NCI-H187 treated with DMSO at 0.1 percent for 48 hours (cell line): ENCODE measurements around the gene ELAVL1.
"Not testable (repeated sequence)": the region's sequence is repeated elsewhere in the genome, so short reads cannot be mapped to it uniquely, and the experiment has no call there.

ENCODE experiments used
- DNase-seq: peaks from one replicate; lab custom pipeline; 2025; lab: John Stamatoyannopoulos, UW

The ELAVL1 gene

DNA sequence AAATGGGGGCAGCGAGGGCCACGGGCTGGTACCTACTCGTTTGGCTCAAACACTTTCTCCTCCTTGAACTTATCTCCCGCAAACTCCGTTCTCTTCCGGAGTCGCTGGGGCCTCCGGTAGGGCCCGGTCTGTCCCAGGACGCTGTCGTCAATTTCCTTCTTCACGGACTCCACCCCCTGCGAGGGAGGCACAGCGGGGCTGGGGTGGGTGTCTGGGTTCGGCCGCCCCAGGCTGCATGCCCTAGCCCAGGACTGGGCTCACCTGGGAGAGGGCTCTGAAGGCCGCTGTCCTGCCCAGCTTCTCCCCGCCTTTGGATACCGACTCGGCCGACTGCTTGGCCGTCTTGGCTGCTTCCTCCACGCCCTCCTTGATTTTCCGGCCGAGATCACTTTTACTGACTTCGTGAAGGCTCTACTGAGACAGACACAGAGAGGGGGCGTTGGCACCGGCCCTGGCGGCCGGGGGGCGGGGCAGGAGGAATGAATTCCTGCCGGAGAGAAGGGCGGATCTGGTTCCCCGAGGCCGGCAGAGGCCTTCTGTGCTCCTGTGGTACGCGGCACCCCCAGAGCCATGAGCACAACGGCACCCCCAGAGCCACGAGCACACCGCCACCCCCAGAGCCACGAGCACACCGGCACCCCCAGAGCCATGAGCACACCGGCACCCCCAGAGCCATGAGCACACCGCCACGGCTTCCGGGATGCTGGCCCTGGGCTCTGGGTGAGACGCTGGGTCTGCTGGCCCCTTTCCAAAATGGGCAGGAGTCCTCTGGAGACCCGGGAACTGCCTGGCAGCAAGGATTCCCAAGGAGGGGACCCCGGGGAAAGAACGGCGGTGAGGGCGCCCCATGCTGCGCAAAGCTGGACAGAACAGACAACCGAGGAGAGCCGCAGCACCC is 71.4 kb downstream of the ELAVL1 start:
- no peak for DNase-seq

DNA sequence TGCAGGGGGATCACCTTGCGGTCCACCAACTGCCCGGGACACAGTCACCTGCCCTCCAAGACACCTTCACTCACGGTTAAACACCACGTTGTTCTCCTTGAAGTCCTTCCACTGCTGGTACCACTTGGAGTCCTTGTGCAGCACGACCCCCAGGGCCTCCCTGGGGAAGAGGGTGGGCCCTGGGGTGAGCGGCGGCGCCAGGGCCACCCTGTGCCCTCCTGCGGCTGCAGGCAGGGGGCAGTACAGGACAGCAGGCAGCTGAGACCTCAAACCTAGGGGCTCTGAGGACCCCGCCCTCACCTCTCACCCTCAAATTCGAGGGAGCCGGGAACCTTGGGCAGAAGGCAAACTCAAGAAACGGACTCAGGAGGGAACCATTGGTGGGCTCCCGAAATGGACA is 72.0 kb downstream of the ELAVL1 start:
- no peak for DNase-seq

DNA sequence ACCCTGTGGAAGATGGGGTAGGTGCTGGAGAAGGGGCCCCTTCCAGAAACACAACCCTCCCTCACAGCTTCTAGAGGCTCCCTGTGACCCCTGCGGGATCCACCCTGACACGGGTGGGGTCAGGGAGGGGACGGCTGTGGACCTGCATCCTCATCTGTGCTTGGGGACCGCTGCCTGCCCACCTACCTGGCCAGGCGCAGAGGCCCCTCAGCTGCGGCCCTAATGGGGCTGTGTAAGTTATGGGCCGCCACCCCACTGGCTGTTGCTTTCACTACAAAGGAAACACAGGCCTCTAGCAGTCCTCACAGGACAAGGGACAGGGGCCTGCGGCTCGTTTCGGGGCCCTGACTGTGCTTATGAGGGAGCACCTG is 72.5 kb downstream of the ELAVL1 start:
- no peak for DNase-seq

DNA sequence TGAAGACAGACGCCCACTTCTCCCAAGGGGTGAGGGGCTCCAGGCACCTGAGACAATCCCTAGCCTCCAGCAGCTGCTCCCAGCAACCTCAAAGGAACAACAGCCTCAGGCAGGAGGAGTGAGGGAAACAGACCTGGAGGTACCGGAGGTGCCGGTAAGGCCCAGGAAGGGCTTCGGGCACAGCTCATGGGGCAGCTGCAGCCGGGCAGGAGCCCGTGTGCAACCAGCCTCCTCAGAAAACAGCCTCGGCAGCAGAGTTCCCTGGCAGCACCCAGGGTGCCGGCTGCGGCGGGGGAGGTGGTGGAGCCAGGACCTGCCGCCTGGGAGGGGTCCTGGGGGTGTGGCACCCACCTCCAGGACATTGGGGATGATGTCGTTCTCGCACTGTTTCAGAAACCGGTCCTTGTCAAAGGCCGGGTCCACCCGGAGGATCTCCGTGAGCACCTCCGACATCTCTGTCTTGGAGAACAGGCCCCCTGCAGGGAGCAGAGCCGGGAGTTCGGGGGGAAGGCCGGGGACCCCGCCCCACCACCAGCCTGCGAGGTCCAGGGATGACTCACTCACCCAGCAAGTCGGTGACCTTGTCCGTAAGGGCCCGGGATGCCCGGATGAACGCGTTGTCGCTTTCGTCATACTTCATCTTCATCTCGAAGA is 73.0 kb downstream of the ELAVL1 start:
- no peak for DNase-seq

DNA sequence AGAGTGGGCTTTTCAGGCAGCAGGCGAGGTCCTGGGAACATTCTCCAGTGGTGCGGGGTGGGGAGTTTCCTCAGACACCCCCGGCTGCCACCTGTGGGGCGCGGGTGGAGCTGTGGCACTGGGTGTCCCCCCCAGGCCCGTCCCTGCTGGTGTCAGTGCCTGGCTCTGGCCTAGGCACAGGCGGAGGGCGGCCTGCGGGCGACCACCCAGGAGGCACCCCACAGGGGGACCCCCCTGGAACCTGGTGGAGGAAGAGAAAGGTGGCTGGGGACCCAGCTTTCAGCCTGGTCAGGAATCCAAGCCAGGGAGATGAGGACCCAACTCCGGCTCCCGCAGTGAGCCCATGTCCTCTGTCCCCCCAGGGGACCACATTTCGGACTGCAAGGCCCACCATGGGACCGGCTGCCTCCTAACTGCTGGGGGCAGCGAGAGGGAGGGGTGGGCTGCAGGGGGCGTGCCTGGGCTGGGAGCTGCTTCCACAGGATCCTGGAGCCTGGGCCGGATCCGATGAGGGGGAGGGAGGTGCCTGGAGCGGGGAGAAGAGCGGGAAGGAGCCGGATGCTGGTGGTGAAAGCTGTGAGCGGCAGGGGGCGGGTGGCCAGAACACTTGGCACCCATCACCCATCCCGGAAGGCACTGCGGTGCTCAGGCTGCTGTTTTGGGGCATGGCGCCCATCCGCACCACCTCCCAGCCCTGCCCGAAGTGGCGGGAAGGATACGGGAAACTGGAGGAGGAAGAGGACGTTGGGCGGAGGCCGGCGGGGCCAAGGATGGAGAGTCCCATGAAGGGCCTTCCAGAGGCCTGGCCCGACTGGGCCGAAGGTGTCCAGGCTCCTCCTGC is 74.0 kb downstream of the ELAVL1 start:
- DNase-seq = no peak

DNA sequence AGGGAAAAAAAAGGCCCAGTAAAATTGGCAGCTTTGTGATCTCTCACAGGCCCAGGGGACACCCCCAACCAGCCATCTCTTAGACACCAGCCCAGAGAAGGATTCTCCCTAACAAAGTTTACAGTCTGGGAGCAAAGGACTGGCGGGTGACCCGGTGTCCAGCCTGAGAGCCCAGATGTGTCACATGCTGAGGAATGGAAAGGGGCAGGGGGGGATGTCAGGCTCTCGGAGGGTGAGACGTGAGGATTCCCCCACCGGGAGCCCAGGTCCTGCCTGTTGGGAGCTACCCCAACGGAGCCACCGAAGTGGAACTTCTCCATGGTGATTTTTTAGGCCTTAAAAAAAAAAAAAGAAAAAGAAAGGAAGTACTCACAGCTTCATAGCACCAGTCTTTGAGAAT is 74.7 kb downstream of the ELAVL1 start:
- DNase-seq = no peak

DNA sequence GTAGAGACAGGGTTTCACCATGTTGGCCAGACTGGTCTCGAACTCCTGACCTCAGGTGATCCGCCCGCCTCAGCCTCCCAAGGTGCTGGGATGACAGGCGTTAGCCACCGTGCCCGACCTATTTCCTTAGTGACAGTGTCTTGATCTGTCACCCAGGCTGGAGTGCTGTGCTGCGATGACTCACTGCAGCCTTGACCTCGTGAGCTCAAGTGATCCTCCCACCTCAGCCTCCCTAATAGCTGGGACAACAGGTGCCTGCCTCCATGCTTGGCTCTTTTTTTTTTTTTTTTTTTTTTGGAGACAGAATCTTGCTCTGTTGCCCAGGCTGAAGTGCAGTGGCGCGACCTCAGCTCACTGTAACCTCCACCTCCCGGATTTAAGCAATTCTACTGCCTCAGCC is 75.4 kb downstream of the ELAVL1 start:
- DNase-seq = not testable (repeated sequence)

DNA sequence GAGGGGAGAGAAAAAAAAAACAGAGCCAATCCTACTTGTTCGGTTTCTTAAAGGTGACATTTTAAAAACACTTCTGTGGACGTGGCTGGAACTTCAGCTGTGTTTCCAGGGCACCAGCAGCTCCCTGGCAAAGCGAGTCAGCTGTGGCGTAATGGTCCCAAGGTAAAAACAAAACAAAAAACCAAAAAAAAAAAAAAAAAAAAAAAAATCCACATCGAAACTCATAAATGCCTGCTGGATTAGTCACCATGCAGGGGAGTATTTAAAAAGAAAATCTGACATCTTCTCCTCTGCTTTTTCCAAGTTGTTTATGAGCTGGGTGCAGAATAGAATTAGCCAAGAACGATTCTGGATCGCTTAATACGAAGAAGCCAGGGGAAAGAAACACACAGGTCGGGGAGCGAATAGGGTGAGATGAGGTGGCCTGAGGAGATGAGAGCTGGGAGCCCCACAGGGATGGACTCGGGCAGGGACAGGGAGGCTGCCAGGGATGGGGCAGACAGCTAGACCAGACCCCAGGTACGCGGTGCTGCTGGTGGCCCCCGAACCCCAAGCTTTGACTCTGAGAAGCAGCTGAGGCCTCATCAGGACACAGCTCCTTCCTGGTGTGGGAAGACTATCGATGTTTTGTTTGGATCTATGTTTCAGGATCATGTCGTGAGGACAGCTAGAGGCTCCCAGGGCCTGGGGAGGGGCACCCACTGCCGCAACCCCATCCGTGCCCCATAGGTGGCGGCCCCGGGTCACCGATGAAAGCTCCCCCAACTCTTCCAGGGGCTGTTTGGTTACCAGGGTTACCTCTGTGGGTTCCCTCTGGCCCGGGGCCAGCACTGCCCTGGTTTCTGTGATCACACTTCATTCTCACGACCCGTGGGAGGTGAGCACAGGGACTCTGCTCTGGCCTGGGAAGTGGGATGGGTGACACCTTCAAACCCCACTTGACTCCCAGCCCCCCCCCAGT is 76.4 kb downstream of the ELAVL1 start:
- no peak for DNase-seq

DNA sequence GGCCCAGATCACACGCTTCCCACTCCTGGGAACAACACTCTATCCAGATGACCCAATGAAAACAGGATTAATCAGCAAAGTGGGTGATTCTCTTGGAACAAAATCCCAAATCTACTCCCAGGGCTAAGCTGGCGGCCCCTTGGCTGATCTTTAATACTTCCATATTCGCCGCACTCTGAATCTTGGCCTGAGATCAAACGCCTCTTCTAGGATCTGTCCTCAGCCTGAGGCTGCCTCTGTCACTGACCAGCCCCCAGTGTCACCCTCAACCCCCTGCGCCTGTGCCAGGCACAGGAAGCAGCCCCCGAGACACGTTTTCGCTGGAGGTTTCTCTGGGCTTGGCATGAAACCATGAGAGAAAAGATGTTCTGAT is 77.1 kb downstream of the ELAVL1 start:
- no peak for DNase-seq

DNA sequence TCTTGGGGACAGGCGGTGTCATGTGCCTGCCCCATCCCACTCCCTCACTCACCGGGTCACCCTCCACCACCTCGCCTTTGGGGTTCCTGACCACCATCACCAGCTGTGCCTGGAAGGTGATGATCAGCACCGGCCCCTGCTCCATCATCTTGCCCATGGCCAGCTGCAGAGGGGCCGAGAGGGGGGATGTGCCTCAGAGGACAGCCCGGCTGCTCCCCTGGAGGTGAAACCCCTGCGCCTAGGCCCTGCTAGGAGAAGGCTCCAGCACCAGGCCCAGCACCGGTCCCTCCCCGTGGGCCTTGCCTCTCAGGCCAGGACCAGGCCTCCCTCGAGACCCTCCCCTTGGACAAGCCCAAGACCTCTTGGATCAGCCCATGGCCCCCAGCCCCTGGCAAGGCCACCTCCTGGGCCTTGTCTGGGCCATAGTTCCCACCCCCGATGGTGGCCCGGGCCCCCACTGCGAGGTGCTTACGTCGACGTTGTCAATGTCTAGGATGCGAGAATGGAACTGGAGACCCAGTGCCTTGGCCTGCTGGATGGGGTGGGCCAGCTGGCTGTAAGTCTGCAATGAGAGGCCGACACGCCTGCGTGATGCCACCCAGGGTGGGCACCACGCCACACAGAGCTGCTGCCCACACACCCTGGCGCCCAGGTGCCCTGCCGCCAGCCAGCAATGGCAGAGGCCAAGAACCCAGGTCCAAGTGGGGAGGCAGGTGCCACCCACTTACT is 77.7 kb downstream of the ELAVL1 start:
- DNase-seq = no peak

- no peak for DNase-seq
Measured at GRCh38 chr19:7926727-7927604, 78.5 kb downstream of the ELAVL1 start.

DNA sequence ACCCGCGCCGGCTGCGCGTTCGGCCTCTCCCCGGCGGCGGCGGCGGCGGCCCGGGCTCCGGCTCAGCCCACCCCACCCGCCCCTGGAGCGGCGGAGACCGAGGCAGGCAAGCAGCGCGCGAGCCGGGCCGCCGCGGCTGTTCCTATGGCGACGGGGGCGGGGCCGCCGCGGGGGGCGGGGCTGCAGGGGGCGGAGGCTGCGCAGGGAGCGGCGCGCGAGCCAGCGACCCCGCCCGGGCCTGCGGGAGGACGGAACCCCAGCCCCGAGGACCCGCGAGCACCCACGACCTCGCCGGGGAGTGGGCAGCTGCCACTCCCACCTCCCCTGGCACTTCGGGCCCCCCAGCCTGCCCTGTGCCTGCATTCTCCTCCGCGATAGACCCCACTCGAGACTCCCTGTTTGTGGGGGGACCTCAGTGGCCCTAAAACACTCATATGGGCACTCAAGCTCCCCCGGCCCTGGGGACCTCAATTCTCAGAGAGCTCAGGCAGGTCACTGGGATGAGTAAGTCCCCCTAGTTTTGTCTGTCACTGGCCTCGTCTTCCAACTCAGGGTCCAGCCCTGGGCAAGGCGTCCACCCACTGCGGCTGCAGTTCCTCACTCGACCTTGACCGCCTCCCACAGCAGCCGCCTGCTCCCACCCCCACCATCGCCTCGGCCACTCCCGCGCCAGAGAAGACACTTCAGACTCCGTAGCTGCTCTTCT is 79.3 kb downstream of the ELAVL1 start, which contains the start of gene CTXN1:
CTXN1 (minus strand) TSS at position 115 of the 706 bp plus-strand sequence. CDS start 597 bp downstream, outside the sequence.
- no peak for DNase-seq

DNA sequence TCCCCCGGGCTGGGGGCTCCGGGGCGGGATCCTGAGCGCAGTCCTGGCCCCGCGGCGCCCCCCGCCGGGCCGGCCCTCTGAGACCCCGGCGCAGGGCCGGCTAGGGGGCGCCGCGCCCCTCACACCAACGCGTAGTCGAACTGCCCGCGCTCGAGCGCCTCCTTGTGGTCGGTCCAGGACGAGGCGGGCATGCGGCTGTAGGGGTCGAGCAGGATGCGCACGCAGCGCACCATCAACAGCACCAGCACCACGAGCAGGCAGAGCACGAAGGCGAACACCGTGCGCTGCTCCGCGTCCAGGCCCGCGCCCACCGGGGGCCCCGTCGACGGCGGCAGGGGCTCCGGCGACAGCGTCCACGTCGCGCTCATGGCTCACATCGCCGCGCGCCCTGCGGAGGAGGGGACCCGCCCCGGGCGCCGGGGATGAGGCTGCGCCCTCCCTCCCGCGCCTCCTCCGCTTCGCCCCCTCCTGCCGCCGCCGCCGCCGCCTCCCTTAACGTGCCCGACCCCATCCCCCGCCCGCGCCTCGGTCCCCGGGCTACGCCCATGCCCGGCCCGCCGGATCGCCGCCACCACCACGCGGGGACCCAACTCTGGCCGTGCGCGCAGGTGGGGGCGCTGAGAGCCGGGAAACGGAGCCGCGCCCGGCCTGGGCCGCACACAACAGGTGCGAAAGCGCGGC is 80.1 kb downstream of the ELAVL1 start:
- no peak for DNase-seq

GRCh38 chr19:7924651-7925170 is 80.7 kb downstream of the ELAVL1 start:
- DNase-seq = no peak

- DNase-seq = no peak
Measured at GRCh38 chr19:7924241-7924640, 81.2 kb downstream of the ELAVL1 start.

DNA sequence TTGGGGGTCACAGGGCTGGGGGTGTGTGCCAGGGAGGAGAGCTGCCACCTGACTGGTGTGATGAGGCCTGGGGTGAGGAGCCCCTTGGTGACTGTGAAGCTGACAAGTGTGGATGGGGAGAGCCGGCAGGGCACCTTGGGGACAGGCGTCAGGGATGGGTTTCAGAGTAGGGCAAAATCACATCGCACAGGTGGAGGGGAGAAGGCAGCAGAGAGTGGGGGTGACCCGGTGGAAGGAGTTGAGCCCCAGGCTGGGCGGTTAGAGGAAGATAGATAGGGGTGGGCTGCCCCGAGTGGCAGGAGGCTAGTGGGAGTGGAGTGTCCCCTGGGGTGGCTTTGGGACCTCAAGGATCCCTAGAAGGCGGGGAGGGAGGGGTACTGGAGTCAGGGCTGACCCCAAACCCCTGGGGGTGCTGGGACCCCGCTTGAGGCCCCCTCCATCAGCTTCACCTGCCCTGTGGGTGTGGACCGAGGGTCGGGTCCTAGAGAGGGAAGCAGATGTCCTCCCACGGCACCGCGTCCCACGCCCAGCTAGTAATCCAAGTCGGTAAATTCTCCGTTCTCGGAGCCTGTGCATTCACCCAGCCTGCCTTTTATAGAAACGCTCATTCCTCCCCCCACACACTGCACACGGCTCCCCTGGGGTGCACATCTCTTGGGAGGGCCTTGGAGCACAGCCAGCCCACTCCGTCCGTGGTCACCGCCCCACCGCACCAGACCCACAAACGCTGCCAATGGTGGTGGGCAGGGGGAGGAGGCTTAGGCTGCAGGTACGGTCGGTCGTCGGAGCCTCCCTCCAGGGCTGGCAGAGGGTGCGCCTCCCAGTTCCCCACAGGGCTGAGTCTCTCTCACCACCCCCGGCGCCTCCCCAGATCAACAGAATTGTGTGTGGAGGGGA is 81.9 kb downstream of the ELAVL1 start:
- no peak for DNase-seq

- DNase-seq = no peak
Measured at GRCh38 chr19:7922836-7923195, 82.6 kb downstream of the ELAVL1 start.
